ENCODE data around the gene RALGDS.

RALGDS gene

GRCh38 chr9:133113949-133114885, 6.8 kb downstream of the RALGDS start:
- peak; percentile 36 for ATAC-seq
- TF ChIP-seq CSDC2 (CRISPR knock-in tag; IDR thresholded peaks at IDR 0.05) (no peak), ZNF8 (CRISPR knock-in tag; IDR thresholded peaks at IDR 0.05) (no peak), ISL1 (CRISPR knock-in tag; IDR thresholded peaks at IDR 0.05) (no peak), GLIS3 (CRISPR knock-in tag; IDR thresholded peaks at IDR 0.05) (no peak), ESRRG (CRISPR knock-in tag; IDR thresholded peaks at IDR 0.05) (no peak), PATZ1 (CRISPR knock-in tag; IDR thresholded peaks at IDR 0.05; ENCODE audit: borderline replicate concordance) (no peak), ARNTL (CRISPR knock-in tag; IDR thresholded peaks at IDR 0.05; ENCODE audit: borderline replicate concordance, low read depth) (no peak), ZNF565 (CRISPR knock-in tag; conservative IDR thresholded peaks at IDR 0.05; ENCODE audit: low read depth) (no peak), POU6F1 (CRISPR knock-in tag; IDR thresholded peaks at IDR 0.05; ENCODE audit: borderline replicate concordance, low read depth) (no peak), TSHZ2 (CRISPR knock-in tag; IDR thresholded peaks at IDR 0.05) (no peak), ZFP3 (CRISPR knock-in tag; IDR thresholded peaks at IDR 0.05) (no peak), ZC3H10 (CRISPR knock-in tag; IDR thresholded peaks at IDR 0.05) (no peak), ZFP30 (CRISPR knock-in tag; IDR thresholded peaks at IDR 0.05) (no peak), ZNF70 (CRISPR knock-in tag; IDR thresholded peaks at IDR 0.05) (no peak), TOX (CRISPR knock-in tag; IDR thresholded peaks at IDR 0.05; ENCODE audit: borderline replicate concordance) (no peak), OSR1 (CRISPR knock-in tag; IDR thresholded peaks at IDR 0.05) (no peak)

- TF ChIP-seq BACH2 (CRISPR knock-in tag; IDR thresholded peaks at IDR 0.05; ENCODE audit: borderline replicate concordance) (no peak), TOX (CRISPR knock-in tag; IDR thresholded peaks at IDR 0.05; ENCODE audit: borderline replicate concordance) (no peak), TSHZ2 (CRISPR knock-in tag; IDR thresholded peaks at IDR 0.05) (no peak), SNAI2 (CRISPR knock-in tag; IDR thresholded peaks at IDR 0.05) (no peak), CSDC2 (CRISPR knock-in tag; IDR thresholded peaks at IDR 0.05) (no peak), ZNF8 (CRISPR knock-in tag; IDR thresholded peaks at IDR 0.05) (no peak), OSR1 (CRISPR knock-in tag; IDR thresholded peaks at IDR 0.05) (no peak), RARB (CRISPR knock-in tag; IDR thresholded peaks at IDR 0.05) (no peak), ZNF565 (CRISPR knock-in tag; conservative IDR thresholded peaks at IDR 0.05; ENCODE audit: low read depth) (no peak)
- no peak for ATAC-seq
Measured at GRCh38 chr9:133113163-133113948, 7.7 kb downstream of the RALGDS start.
